GM18498 (cell line): ENCODE data around the gene HACD1.
"Not testable (repeated sequence)": the region's sequence is repeated elsewhere in the genome, so short reads cannot be mapped to it uniquely, and the experiment has no call there.

ENCODE experiments used
- ATAC-seq: cut with Tn5 transposase; IDR thresholded peaks from one replicate; pipeline ENCODE4 v1.9.1; 2021; ENCODE audit warnings: mild to moderate bottlenecking, moderate library complexity; ENCODE audit not compliant: unreplicated experiment

The HACD1 gene

GRCh38 chr10:17643755-17644484 is 26.7 kb upstream of the HACD1 start, which contains the start of gene STAM:
Gene STAM, plus strand, starts transcription at chr10:17644151. Its CDS starts 189 bp downstream, at chr10:17644340.
- peak; percentile 89 for ATAC-seq

DNA sequence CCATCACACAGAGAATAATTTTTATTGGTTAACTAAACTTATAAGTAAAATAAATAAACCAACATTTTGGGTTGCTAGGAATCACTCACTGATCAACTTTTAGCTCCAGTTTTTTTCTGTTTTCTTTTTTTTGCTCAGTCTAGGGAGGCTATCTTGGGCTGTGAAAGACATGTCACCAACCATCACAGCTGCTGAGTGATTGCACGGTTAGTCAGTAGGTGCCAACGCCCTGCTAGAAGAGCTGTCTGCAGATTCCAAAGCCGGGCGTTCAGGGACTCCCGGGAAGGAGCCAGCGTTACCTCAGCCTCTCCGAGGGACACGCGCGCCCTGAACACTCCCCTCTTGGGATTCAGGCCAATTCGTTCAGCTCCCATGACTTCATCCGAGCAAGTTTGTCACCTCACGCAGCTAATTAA is 26.2 kb upstream of the HACD1 start:
- peak; percentile 27 for ATAC-seq

DNA sequence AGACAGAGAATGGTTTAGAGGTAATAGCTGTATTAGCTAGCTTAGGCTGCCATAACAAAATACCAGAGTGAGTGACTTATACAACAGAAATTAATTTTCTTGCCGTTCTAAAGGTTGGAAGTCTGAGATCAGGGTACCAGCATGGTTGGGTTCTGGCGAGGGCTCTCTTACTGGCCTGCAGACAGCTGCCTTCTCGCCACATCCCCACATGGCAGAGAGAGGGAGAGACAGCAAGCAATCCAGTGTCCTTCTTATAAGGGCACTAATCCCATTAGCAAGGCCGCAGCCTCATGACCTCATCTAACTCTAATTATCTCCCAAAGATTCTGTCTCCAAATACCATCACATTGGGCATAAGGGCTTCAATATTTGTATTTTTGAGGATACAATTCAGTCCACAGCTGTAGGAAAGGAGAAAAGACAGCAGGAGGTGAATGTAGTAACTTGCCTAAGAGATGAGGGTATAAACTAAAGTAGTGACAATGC is 23.2 kb upstream of the HACD1 start:
- ATAC-seq: no peak

- ATAC-seq: no peak
These were observed 20.7 kb upstream of the HACD1 start for GRCh38 chr10:17637869-17638268.

GRCh38 chr10:17633353-17633752 is 16.2 kb upstream of the HACD1 start:
- no peak for ATAC-seq

DNA sequence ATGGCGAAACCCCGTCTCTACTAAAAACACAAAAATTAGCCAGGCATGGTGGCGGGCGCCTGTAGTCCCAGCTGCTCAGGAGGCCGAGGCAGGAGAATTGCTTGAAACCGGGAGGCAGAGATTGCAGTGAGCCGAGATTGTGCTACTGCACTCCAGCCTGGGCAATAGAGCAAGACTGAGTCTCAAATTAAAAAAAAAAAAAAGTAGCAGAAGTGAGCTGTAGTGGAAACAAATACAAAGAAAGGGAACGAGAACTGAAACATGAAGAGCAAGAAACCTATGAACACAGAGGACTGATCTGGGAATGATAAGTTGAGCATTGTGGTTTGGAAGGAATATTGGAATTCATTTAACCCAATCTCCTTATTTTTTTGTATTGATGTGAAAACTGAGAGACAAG is 15.4 kb upstream of the HACD1 start:
- not testable (repeated sequence) for ATAC-seq

- ATAC-seq: no peak
These were observed 9.5 kb upstream of the HACD1 start for GRCh38 chr10:17626656-17627055.

DNA sequence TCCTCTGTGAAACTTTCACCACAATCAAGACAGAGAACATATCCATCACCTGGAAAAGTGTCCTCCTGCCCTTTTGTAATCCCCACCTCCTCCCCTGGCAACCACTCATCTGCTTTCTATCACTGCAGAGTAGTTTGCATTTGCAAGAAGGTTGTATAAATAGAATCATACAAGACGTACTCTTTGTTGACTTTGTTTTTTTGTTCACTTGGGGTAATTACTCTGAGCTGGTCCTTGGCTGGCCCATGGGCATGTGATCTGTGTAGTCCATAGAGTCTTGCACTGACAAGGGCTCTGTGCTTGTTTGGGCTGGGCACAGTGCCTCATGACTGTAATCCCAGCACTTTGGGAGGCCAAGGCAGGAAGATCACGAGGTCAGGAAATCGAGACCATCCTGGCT is 7.8 kb upstream of the HACD1 start:
- ATAC-seq: no peak

GRCh38 chr10:17622061-17622460 is 4.9 kb upstream of the HACD1 start:
- ATAC-seq: no peak

DNA sequence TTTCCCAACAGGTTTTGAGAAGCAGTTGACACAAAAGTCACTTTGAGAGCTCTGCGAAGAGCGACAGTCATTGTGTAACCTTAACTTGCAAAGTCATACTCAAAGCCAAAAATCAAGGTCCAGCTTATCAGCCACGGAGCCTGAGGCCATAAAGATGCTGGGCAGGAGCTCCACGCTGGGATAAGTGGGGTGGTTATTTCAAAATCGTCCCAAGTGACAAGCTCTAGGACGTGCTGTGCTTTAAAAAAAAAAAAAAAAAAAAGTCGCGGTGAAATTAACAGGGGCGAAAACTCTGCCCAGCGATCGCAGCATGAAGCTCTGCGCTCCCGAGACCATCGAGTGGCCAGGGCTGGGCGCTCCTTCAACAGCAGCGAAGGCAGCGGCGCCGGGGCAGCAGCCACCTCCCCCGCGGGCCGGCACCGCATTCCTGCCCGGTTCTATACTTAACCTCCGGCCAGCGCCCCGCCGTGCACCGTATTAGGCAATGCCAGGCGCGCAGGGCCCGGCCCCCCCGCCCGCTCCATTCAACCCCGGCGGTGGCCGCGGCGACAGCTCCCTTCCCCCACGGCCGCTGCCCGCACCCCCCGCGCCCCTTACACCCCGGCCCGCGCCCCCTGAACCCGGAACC is 657 bp downstream of the HACD1 start:
- peak; percentile 58 for ATAC-seq

DNA sequence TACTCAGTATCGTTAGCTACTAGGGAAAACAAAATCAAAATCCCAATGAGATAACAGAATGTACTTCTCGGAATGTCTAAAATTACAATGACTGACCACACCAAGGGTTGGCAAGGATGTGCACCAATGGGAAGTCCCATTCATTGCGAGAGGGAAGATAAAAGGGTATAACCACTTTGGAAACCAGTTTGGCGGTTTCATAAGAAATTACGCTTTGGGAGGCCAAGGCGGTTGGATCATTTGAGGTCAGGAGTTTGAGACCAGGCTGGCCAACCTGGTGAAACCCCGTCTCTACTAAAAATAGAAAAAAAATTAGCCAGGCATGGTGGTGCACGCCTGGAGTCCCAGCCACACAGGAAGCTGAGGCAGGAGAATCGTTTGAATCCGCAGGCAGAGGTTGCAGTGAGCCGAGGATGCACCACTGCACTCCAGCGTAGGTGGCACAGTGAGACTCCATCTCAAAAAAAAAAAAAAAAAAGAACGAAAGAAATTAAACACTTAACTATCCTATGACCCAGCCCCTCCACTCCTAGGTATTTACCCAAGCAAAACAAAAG is 7.6 kb downstream of the HACD1 start:
- ATAC-seq: no peak

DNA sequence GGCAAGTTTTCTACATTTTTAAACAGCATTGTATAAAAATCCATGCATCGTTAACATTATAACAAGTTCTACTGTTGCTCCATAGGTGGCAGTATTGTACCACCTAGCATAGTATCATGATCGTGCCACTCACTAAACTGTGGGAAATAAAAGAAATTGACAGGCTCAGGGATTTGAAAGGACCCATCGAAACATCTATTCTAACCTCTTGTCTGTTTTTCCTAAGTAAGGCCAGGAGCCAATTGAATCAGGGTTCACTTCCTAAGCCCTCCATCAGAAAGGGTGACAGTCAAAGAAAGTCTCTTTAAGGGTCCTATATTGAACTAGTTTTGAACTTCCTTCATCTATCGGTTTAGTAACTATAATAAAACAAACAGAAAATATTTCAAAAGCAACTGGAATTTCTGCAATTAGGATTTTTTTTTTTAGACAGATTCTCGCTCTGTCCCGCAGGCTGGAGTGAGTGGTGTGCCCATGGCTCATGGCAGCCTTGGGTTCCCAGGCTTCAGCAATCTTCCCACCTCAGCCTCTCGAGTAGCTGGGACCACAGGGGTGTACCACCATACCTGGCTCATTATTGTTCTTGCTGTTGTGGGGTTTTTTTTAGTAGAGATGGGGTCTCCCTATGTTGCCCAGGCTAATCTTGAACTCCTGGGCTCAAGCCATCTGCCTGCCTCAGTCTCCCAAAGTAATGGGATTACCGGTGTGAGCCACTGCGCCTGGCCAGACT is 9.4 kb downstream of the HACD1 start:
- ATAC-seq: peak; percentile 83

- ATAC-seq: no peak
These were observed 10.1 kb downstream of the HACD1 start for GRCh38 chr10:17607060-17607459.

DNA sequence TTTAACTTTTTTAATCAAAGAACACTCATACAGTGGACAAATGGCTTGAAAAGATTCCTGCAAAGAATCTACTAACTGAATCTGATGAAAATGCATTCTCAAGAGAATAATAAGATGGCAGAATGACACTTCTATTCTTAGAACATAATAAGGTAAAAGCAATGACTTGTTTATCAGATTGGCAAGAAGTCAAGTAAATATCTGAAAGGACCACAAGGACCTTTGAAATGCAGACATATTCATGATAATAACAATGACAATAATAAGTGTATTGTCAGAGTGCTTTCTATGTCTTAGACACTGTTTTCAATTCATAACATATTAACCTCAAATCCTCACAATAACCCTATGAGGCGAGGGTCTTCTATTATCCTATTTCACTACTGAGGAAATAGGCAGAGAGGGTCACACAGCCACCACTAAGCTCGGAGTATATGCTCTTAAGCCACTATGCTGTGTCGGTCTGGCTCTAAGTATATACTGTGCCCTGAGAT is 10.6 kb downstream of the HACD1 start:
- ATAC-seq: no peak

GRCh38 chr10:17605936-17606335 is 11.2 kb downstream of the HACD1 start:
- ATAC-seq: no peak

DNA sequence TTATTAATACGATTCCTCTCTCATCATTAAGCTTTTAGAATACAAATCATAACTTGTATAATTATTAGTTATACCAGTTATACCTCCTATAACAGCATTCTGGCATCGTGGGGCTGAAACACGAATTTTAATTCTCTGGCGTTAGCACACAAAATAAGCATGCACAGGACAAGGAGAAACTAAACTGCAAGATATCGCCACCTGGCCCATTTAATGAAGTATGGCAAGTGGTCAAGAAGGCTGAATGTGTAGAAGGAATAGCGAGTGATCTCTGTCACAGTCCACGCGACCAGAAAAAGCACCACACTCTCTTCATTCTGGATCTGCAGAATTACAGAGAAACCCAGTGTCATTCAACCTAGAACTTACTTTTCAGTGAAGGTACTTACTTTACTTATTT is 18.1 kb downstream of the HACD1 start:
- ATAC-seq: peak; percentile 55

- ATAC-seq: no peak
These were observed 19.8 kb downstream of the HACD1 start for GRCh38 chr10:17597386-17597785.

DNA sequence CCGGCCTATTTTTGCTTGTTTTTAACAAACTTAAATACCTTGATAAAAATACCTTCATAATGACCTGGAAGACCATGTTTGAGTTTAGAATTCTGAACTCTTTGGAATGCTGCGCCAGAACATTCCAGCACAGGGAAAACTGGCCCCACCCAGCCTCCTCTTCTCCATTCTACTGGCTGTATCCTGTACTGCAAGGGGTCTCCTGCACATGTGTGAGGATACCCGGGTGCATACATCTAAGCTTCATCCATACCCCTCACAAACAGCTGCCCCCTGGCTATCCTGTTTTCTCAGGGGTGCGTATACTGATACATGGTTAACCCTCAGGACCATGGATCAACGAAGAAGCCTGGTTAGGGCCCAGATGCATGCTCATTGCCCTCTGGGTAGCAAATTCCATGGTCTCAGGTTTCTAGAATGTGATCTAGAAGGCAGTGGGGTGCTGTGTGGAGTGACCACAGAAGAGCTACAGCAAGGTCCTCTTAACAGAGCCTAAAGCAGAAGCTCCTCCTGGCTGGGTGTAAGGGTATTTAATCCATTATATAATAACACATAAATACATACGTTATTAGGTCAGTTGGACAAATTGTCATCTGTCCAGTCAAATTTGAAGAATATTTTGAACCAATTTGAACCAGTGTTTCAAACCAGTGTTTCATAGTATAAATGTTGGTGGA is 26.1 kb downstream of the HACD1 start:
- ATAC-seq: no peak

DNA sequence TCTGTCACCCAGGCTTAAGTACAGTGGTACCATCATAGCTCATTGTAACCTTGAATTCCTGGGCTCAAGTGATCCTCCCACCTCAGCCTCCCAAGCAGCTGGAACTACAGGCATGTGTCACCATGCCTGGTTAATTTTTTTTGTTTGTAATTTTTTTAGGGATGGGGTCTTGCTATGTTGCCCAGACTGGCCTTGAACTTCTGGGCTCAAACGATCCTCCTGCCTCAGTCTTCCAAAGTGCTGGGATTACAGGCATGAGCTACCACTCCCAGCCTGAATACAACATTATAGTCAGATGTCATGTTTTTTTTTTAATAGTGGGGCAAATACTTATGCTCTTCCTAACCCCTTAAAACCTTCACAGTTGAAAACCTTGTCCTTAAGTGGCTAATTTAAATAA is 27.9 kb downstream of the HACD1 start:
- ATAC-seq: not testable (repeated sequence)

DNA sequence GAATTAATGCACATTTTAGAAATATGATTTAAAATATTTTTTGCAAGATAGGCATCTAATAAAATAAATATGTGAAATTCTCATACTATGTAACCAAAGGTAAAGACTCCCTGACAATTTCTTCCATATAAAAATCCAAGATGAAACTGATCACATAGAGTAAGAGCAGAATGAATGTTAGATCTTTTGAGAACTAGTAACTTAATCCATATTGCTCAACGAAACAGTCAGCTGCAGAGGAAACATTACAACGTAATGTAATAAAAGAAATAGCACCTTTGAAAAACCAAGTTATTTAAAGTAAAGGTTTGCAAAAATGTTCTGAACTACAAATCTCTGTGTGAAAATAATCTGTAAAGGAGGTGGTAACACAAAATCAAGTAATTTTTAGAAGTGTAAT is 28.8 kb downstream of the HACD1 start:
- no peak for ATAC-seq

DNA sequence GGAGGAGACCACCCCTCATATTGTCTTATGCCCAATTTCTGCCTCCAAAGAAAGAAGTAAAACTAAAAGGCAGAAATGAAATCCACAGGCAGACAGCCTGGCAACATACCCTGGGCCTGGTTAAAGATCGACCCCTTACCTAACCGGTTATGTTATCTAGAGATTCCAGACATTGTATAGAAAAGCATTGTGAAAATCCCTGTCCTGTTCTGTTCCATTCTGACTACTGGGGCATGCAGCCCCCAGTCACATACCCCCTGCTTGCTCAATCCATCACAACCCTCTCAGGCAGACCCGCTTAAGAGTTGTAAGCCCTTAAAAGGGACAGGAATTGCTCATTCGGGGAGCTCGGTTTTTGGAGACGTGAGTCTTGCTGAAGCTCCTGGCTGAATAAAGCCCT is 29.9 kb downstream of the HACD1 start:
- not testable (repeated sequence) for ATAC-seq
